ENCODE data around the gene ANKRD53. TPM values are rescaled to one million over a fixed set of nuclear protein-coding genes. Genes with fewer than 3 reads are reported as not detected.
"Not testable (repeated sequence)": the region's sequence is repeated elsewhere in the genome, so short reads cannot be mapped to it uniquely, and the experiment has no call there.

Gene ANKRD53
- total and polyA plus RNA-seq, 4 experiments from 2014 or later, result 0.20 TPM; not detected in 3

DNA sequence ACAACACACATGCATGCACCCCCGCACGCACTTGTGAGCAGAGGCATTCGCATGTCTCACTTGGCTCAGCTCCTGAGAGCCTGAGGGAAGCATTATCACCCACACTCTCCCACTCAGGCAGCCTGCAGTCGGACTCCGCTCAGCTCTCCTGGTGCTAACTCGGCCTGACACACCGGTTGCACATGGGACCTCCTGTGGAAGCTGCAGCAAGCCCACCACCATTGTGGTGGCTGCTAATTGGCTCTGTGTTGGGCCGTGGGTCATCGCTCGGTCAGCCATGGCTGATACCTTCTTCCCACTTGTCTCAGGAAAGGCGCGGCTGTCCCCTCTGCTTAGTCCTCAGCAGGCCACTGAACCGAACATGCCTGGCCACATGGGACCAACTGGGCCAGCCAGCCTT is 29.9 kb downstream of the ANKRD53 start:
- CTCF ChIA-PET (ENCODE audit: partially characterized antibody), result no interaction called here
- Histone ChIP-seq H3K9me3 (ENCODE audit: control insufficient read depth in 1 of 2, low read length in 2 of 2) (no peaks in the 10 kb centered on the region), H3K27me3 (ENCODE audit: insufficient read depth, low read length) (no peaks in the 10 kb centered on the region), H3K27ac (ENCODE audit: low read depth, low read length) (no peak overlapping the region), H3K36me3 (ENCODE audit: insufficient read depth, low read length) (no peaks in the 10 kb centered on the region), H3K4me1 (ENCODE audit: insufficient read depth, low read length) (no peaks in the 10 kb centered on the region), H3K4me3 (ENCODE audit: low read length in 2 of 2) (no peak overlapping the region)
- H3K4me1 Mint-ChIP-seq, result no peaks in the 10 kb centered on the region
- POLR2A ChIA-PET (ENCODE audit: partially characterized antibody), result no interaction called here
- intact Hi-C loops (cut with micrococcal nuclease), result no loop called here
- no peak overlapping the region for H3K27ac Mint-ChIP-seq
- no peaks in the 10 kb centered on the region for H3K9me3 Mint-ChIP-seq
- H3K27me3 Mint-ChIP-seq, result peaks cover 17 to 31% of the 10 kb centered on the region in 2 donors
- no peak for DNase-seq
- H3K4me3 Mint-ChIP-seq, result no peak overlapping the region
- H3K36me3 Mint-ChIP-seq, result no peaks in the 10 kb centered on the region

- H3K4me1 ChIP-seq (ENCODE audit: insufficient read depth, low read length); H3K36me3 ChIP-seq (ENCODE audit: insufficient read depth, low read length); CTCF ChIA-PET (ENCODE audit: partially characterized antibody); intact Hi-C loops (cut with micrococcal nuclease); H3K9me3 Mint-ChIP-seq; H3K27me3 ChIP-seq (ENCODE audit: insufficient read depth, low read length); H3K36me3 Mint-ChIP-seq; POLR2A ChIA-PET (ENCODE audit: partially characterized antibody); H3K27ac ChIP-seq (ENCODE audit: low read depth, low read length); H3K4me3 ChIP-seq (ENCODE audit: low read length in 2 of 2); H3K9me3 ChIP-seq (ENCODE audit: control insufficient read depth in 1 of 2, low read length in 2 of 2); DNase-seq; H3K4me1 Mint-ChIP-seq; H3K4me3 Mint-ChIP-seq: not testable (repeated sequence)
- Mint-ChIP-seq H3K27ac (peak overlapping the region in 2 of 7 donors; percentile 6 to 75), H3K27me3 (peaks cover 15 to 31% of the 10 kb centered on the region in 2 donors)
Observed at GRCh38 chr2:71011786-71012185, 33.4 kb downstream of the ANKRD53 start.

GRCh38 chr2:71018625-71019024 is 40.2 kb downstream of the ANKRD53 start:
- Mint-ChIP-seq H3K4me3 (no peak overlapping the region), H3K27me3 (peaks cover 0 to 2% of the 10 kb centered on the region in 2 donors), H3K36me3 (no peaks in the 10 kb centered on the region), H3K9me3 (no peaks in the 10 kb centered on the region), H3K27ac (no peak overlapping the region), H3K4me1 (peaks cover 4 to 7% (median 6%) of the 10 kb centered on the region in 4 donors)
- POLR2A ChIA-PET (ENCODE audit: partially characterized antibody), result no interaction called here
- no peak overlapping the region for H3K4me3 ChIP-seq (ENCODE audit: low read length in 2 of 2)
- H3K4me1 ChIP-seq (ENCODE audit: insufficient read depth, low read length), result no peaks in the 10 kb centered on the region
- H3K36me3 ChIP-seq (ENCODE audit: insufficient read depth, low read length), result no peaks in the 10 kb centered on the region
- H3K9me3 ChIP-seq (ENCODE audit: control insufficient read depth in 1 of 2, low read length in 2 of 2), result no peaks in the 10 kb centered on the region
- no peak overlapping the region for H3K27ac ChIP-seq (ENCODE audit: low read depth, low read length)
- intact Hi-C loops (cut with micrococcal nuclease), result no loop called here
- no peaks in the 10 kb centered on the region for H3K27me3 ChIP-seq (ENCODE audit: insufficient read depth, low read length)
- no peak for DNase-seq
- CTCF ChIA-PET (ENCODE audit: partially characterized antibody), result no interaction called here

GRCh38 chr2:71019989-71020388 is 41.6 kb downstream of the ANKRD53 start:
- H3K27me3 Mint-ChIP-seq; intact Hi-C loops (cut with micrococcal nuclease); H3K36me3 Mint-ChIP-seq; CTCF ChIA-PET (ENCODE audit: partially characterized antibody); H3K27ac Mint-ChIP-seq; H3K27ac ChIP-seq (ENCODE audit: low read depth, low read length); DNase-seq; H3K9me3 ChIP-seq (ENCODE audit: control insufficient read depth in 1 of 2, low read length in 2 of 2); H3K27me3 ChIP-seq (ENCODE audit: insufficient read depth, low read length); H3K4me3 ChIP-seq (ENCODE audit: low read length in 2 of 2); H3K36me3 ChIP-seq (ENCODE audit: insufficient read depth, low read length); H3K9me3 Mint-ChIP-seq; H3K4me3 Mint-ChIP-seq; H3K4me1 ChIP-seq (ENCODE audit: insufficient read depth, low read length); POLR2A ChIA-PET (ENCODE audit: partially characterized antibody): not testable (repeated sequence)
- H3K4me1 Mint-ChIP-seq, result peaks cover 7 to 10% (median 9%) of the 10 kb centered on the region in 4 donors

DNA sequence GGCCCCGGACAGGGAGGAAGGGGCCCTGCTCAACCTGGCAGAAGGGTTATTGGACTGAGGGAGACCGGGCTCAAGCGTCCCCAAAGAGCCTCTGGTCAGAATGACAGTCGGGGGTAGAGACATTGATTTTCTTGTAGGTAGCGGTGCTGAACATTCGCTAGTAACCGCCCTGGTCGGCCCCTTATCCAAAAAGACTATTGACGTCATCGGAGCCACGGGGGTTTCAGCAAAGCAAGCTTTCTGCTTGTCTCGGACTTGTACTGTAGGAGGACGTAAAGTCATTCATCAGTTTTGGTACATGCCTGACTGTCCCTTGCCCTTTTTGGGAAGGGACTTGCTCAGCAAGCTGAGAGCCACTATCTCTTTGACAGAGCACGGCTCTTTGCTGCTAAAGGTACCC is 43.0 kb downstream of the ANKRD53 start:
- intact Hi-C loops (cut with micrococcal nuclease); H3K27me3 ChIP-seq (ENCODE audit: insufficient read depth, low read length); H3K4me3 Mint-ChIP-seq; H3K36me3 Mint-ChIP-seq; H3K9me3 Mint-ChIP-seq; H3K4me3 ChIP-seq (ENCODE audit: low read length in 2 of 2); CTCF ChIA-PET (ENCODE audit: partially characterized antibody); H3K36me3 ChIP-seq (ENCODE audit: insufficient read depth, low read length); H3K4me1 ChIP-seq (ENCODE audit: insufficient read depth, low read length); H3K9me3 ChIP-seq (ENCODE audit: control insufficient read depth in 1 of 2, low read length in 2 of 2); H3K27ac ChIP-seq (ENCODE audit: low read depth, low read length); H3K27me3 Mint-ChIP-seq; H3K27ac Mint-ChIP-seq; POLR2A ChIA-PET (ENCODE audit: partially characterized antibody); DNase-seq: not testable (repeated sequence)
- H3K4me1 Mint-ChIP-seq, result peaks cover 7 to 10% (median 9%) of the 10 kb centered on the region in 4 donors

- H3K36me3 ChIP-seq (ENCODE audit: insufficient read depth, low read length); H3K4me1 ChIP-seq (ENCODE audit: insufficient read depth, low read length); H3K27ac ChIP-seq (ENCODE audit: low read depth, low read length); H3K4me3 ChIP-seq (ENCODE audit: low read length in 2 of 2); H3K27me3 ChIP-seq (ENCODE audit: insufficient read depth, low read length); intact Hi-C loops (cut with micrococcal nuclease); H3K4me3 Mint-ChIP-seq; H3K9me3 Mint-ChIP-seq; H3K27me3 Mint-ChIP-seq; H3K9me3 ChIP-seq (ENCODE audit: control insufficient read depth in 1 of 2, low read length in 2 of 2); H3K36me3 Mint-ChIP-seq: not testable (repeated sequence)
- POLR2A ChIA-PET (ENCODE audit: partially characterized antibody), result interaction anchor here (1.2 to 1.4 kb wide), 2 partner anchors 44 to 48 kb away, joined by 4 read pairs; partner anchors contain the start of gene NAGK
- CTCF ChIA-PET (ENCODE audit: partially characterized antibody), result interaction anchor here (0.8 to 1.9 kb wide), 2 partner anchors 48 to 276 kb away, joined by 4 to 6 read pairs; no protein-coding TSS in a partner anchor
- H3K27ac Mint-ChIP-seq, result peak overlapping the region; percentile 36 to 86 (median 72)
- DNase-seq, result peak; percentile 40 to 82 (median 55)
- peaks cover 7 to 10% (median 9%) of the 10 kb centered on the region in 4 donors for H3K4me1 Mint-ChIP-seq
Observed at GRCh38 chr2:71023553-71024243, 45.3 kb downstream of the ANKRD53 start.
